ENCODE data around the gene IRF2BP1. TPM values are rescaled to one million over a fixed set of nuclear protein-coding genes. Genes with fewer than 3 reads are reported as not detected.

The IRF2BP1 gene
- total RNA-seq, 1 donor from 2014 or later = 10.0 TPM

GRCh38 chr19:45860359-45861259, 25.3 kb downstream of the IRF2BP1 start:
- ATAC-seq = no peak

GRCh38 chr19:45854167-45854778, 31.7 kb downstream of the IRF2BP1 start:
- ATAC-seq = peak; percentile 11

GRCh38 chr19:45852983-45853382, 33.0 kb downstream of the IRF2BP1 start:
- ATAC-seq = no peak

GRCh38 chr19:45852145-45852750, 33.7 kb downstream of the IRF2BP1 start:
- no peak for ATAC-seq

- ATAC-seq = peak; percentile 40
Measured at GRCh38 chr19:45848922-45849321, 37.0 kb downstream of the IRF2BP1 start.

- no peak for ATAC-seq
Measured at GRCh38 chr19:45847663-45848062, 38.3 kb downstream of the IRF2BP1 start.

GRCh38 chr19:45842198-45842597, 43.7 kb downstream of the IRF2BP1 start:
- no peak for ATAC-seq

- no peak for ATAC-seq
Measured at GRCh38 chr19:45834970-45835369, 51.0 kb downstream of the IRF2BP1 start.

Other genes starting within 250 kb of the IRF2BP1 start
- gene EML2, start 246.7 kb downstream of the IRF2BP1 start, total RNA-seq = 85.4 TPM
- 0.16 TPM for gene GIPR, start 217.9 kb downstream of the IRF2BP1 start, total RNA-seq
- gene SNRPD2, start 194.2 kb downstream of the IRF2BP1 start, total RNA-seq = 387 TPM
- 5.7 TPM for gene QPCTL, start 193.5 kb downstream of the IRF2BP1 start, total RNA-seq
- 30.3 TPM for gene FBXO46, start 155.2 kb downstream of the IRF2BP1 start, total RNA-seq
- not detected for gene MEIOSIN, start 152.7 kb downstream of the IRF2BP1 start, total RNA-seq
- gene SIX5, start 116.9 kb downstream of the IRF2BP1 start, total RNA-seq = 8.8 TPM
- 15.5 TPM for gene DMPK, start 103.7 kb downstream of the IRF2BP1 start, total RNA-seq
- gene DMWD, start 93.3 kb downstream of the IRF2BP1 start, total RNA-seq = 17.4 TPM
- gene RSPH6A, start 70.8 kb downstream of the IRF2BP1 start, total RNA-seq = 0.12 TPM
- gene SYMPK, start 23.0 kb downstream of the IRF2BP1 start, total RNA-seq = 42.9 TPM
- gene FOXA3, start 21.8 kb downstream of the IRF2BP1 start, total RNA-seq = not detected
- gene MYPOP, start 16.5 kb upstream of the IRF2BP1 start, total RNA-seq = 3.7 TPM
- gene NANOS2, start 28.6 kb upstream of the IRF2BP1 start, total RNA-seq = not detected
- 0.40 TPM for gene NOVA2, start 87.7 kb upstream of the IRF2BP1 start, total RNA-seq
- 9.1 TPM for gene CCDC61, start 109.3 kb upstream of the IRF2BP1 start, total RNA-seq
- gene PGLYRP1, start 136.9 kb upstream of the IRF2BP1 start, total RNA-seq = not detected
- 0.24 TPM for gene IGFL4, start 154.9 kb upstream of the IRF2BP1 start, total RNA-seq
- gene IGFL3, start 238.5 kb upstream of the IRF2BP1 start, total RNA-seq = not detected